ENCODE results near the gene PNMA1. TPM values are rescaled to one million over a fixed set of nuclear protein-coding genes. Genes with fewer than 3 reads are reported as not detected.
"Not testable (repeated sequence)": the region's sequence is repeated elsewhere in the genome, so short reads cannot be mapped to it uniquely, and the experiment has no call there.

PNMA1 gene
- total RNA-seq, 2 experiments from 2014 or later, result 27.1 to 36.6 TPM

DNA sequence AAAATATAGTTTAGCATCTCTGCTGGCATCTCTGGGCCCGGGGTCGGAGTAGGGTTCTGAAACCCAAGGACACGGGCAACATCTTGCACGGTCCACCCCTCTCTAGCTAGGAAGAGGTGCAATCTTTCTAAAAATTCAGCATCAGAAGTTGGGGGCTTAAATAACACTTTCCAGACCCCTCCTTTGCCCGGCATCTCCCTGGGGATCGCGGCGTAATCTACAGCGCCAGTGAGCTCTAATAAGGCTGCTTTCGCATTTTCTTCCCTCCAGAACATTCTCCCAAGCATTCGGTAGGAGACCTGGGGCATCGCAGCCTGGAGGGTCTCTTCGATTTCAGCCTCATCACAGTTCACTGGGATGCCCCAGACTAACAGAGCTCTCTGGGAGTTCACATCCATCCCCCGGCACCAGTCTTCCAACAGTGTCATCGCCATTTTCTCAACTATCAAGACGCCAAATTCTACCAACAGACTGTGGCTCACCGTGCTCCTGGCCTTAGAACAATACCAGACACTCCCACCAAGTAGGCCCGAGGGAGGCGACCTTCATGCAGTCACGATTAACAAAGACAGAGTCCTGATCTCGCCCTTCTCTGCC, 880 bp downstream of the PNMA1 start:
- DNase-seq, result no peak
- CTCF ChIA-PET, result interaction anchor here (1.1 to 4.1 kb wide), 9 partner anchors 14 to 143 kb away, joined by 3 to 20 read pairs (median 5); a partner anchor contains a TSS
- Mint-ChIP-seq H3K27ac (peak overlapping the region; percentile 95), H3K27me3 (no peaks in the 10 kb centered on the region), H3K4me3 (peak overlapping the region; percentile 96), H3K9me3 (ENCODE audit: low read depth) (no peaks in the 10 kb centered on the region), H3K36me3 (peaks cover 31% of the 10 kb centered on the region), H3K4me1 (peaks cover 19% of the 10 kb centered on the region)
- no peak for ATAC-seq

DNA sequence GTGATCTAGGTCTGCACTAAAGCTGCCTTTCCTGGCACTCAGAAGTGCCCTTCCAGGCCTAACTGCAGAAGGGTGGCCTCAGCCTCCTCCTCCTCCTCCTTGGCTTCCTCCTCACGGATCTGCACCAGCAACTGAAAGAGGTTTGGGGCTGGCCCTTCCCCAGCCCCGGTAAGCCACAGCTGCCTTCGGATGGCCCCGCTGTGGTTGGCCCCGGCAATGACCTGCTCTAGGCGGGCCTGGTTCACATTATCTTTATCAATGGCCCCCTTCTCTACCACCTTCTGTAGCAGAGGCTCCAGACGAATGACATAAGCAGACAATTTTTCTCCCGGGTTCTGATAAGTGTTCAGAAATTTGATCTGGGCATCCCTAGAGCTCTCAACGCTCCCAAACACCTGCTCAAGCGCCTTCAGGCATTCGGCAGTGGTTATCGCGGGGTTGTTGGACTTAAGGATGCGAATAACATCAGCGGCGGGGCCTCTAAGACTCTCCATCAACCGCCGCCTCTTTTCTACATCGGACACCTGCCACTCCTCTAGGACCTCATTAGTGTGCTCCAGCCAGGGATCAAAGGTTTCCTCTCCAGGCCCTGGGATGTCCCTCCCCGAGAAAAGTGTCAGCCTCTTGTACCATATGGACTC, 1.5 kb downstream of the PNMA1 start:
- no peaks in the 10 kb centered on the region for H3K27me3 Mint-ChIP-seq
- CTCF ChIA-PET, result interaction anchor here (1.1 to 4.1 kb wide), 12 partner anchors 8 to 142 kb away, joined by 3 to 20 read pairs (median 4); a partner anchor contains a TSS

DNA sequence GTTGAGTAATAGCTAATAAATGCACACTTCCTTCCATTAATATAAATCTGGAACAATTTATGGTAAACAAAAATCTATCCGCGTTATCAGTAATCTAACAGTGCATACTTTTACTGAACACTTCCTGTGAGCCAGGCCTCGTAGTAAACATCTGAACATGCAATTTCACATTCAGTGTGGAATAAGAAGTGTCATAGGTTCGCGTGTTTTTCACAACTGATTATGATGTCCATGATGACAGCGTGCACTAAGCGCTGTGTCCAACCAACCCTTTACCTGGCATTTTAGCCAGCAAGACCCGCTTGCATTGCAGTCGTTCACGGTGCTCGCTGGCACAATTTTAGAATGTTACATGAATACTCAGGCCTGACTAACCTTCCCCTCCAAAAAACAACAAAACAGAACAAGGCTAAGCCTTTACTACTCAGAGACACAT, 2.1 kb downstream of the PNMA1 start:
- DNase-seq (no peak), ATAC-seq (peak; percentile 5)
- Mint-ChIP-seq H3K9me3 (ENCODE audit: low read depth) (no peaks in the 10 kb centered on the region), H3K4me1 (peaks cover 19% of the 10 kb centered on the region), H3K4me3 (peak overlapping the region; percentile 96), H3K27me3 (no peaks in the 10 kb centered on the region), H3K27ac (peak overlapping the region; percentile 95), H3K36me3 (peaks cover 27% of the 10 kb centered on the region)
- CTCF ChIA-PET, result interaction anchor here (0.8 to 4.1 kb wide), 12 partner anchors 9 to 204 kb away, joined by 3 to 20 read pairs (median 3); no protein-coding TSS in a partner anchor

More for the DNA sequence above, 1.5 kb downstream of the PNMA1 start:
- peak overlapping the region; percentile 95 for H3K27ac Mint-ChIP-seq
- H3K9me3 Mint-ChIP-seq (ENCODE audit: low read depth), result no peaks in the 10 kb centered on the region
- peak overlapping the region; percentile 96 for H3K4me3 Mint-ChIP-seq
- H3K36me3 Mint-ChIP-seq, result peaks cover 27% of the 10 kb centered on the region
- ATAC-seq, result peak; percentile 21
- DNase-seq, result peak; percentile 68
- H3K4me1 Mint-ChIP-seq, result peaks cover 19% of the 10 kb centered on the region

DNA sequence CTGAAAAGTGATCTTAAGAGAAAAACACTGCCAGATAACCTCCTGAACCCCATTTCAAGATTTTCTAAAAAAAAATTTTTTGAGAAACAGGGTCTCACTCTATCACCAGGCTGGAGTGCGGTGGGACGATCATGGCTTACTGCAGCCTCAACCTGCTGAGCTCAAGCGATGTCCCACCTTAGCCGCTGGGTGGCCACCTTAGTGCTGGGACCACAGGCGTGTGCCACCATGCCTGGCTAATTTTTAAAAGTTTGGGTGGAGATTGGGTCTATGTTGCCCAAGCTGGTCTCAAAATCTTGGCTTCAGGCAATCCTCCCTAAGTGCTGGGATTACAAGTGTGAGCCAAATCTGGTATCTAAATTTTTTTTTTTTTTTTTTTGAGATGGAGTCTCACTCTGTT, 3.4 kb downstream of the PNMA1 start:
- CTCF ChIA-PET, result interaction anchor here (1.5 to 4.1 kb wide), 3 partner anchors 18 to 48 kb away, joined by 4 to 20 read pairs (median 6); no protein-coding TSS in a partner anchor
- H3K27me3 Mint-ChIP-seq, result no peaks in the 10 kb centered on the region
- peaks cover 21% of the 10 kb centered on the region for H3K4me1 Mint-ChIP-seq
- ATAC-seq, result no peak
- H3K36me3 Mint-ChIP-seq, result peaks cover 18% of the 10 kb centered on the region
- no peak for DNase-seq
- H3K9me3 Mint-ChIP-seq (ENCODE audit: low read depth), result no peaks in the 10 kb centered on the region
- H3K4me3 Mint-ChIP-seq, result no peak overlapping the region
- no peak overlapping the region for H3K27ac Mint-ChIP-seq

DNA sequence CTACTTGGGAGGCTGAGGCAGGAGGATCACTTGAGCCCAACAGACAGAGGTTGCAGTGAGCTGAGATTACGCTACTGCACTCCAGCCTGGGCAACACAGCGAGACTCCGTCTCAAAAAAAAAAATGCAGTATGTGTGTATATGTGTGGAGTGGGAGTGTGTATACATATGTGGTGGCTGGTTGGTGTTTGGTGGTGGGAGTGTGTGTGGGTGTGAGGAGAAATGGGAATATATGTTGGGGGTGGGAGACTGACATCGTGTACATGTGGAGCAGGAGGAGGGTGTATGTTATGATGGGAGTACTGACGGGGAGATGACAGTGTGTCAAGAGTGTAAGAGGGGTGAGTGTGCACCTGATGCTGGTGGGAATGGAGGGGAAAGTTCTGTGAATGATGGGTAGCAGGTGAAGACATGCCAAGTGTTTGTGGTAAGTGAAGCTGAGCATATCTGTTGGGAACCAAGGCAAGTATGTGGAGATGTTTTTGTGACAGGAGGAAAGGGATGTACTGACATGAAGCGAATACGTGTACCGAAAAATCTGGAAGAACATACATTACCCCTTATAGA, 4.2 kb downstream of the PNMA1 start:
- Mint-ChIP-seq H3K4me1 (peaks cover 21% of the 10 kb centered on the region), H3K4me3 (peak overlapping the region; percentile 1), H3K27ac (no peak overlapping the region), H3K9me3 (ENCODE audit: low read depth) (no peaks in the 10 kb centered on the region), H3K27me3 (no peaks in the 10 kb centered on the region), H3K36me3 (peaks cover 14% of the 10 kb centered on the region)
- CTCF ChIA-PET, result interaction anchor here (1.8 to 4.1 kb wide), 2 partner anchors 19 to 33 kb away, joined by 6 to 20 read pairs; no protein-coding TSS in a partner anchor
- no peak for DNase-seq
- ATAC-seq, result no peak

DNA sequence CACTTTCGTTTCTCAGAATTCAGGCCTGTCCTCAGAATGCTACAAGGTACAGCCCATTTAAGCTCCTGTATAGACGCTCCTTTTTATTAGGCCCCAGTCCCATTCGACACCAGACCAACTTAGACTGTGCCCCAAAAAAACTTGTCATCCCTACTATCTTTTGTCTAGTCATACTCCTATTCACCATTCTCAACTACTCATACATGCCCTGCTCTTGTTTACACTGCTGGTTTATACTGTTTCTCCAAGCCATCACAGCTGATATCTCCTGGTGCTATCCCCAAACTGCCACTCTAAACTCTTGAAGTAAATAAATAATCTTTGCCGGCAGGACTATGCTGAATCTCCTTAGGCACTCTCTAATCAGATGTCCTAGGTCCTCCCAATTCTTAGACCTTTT, 6.1 kb downstream of the PNMA1 start:
- H3K27ac Mint-ChIP-seq, result not testable (repeated sequence)

DNA sequence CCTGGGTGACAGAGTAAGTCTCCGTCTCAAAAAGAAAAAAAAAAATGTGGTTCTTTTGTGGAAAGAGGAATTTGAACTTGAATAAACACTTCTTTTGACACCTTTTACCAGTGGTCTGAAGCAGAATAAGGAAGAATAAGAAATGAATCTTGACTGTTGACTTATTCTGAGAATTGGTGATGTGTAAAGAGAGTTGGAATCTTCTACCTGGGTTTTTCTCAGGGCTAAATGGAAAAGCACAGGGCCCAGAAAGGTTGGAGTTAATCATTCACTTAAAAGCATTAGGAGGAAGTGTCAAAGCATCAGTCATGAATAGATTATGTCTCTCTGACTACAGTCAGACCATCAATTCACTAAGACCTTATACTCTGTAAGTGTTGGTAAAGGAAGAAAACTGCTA, 13.9 kb downstream of the PNMA1 start:
- CTCF ChIA-PET, result no interaction called here
- H3K27ac Mint-ChIP-seq, result no peak overlapping the region
- peaks cover 35% of the 10 kb centered on the region for H3K4me1 Mint-ChIP-seq
- ATAC-seq, result no peak
- H3K4me3 Mint-ChIP-seq, result no peak overlapping the region
- no peaks in the 10 kb centered on the region for H3K9me3 Mint-ChIP-seq (ENCODE audit: low read depth)
- peaks cover 5% of the 10 kb centered on the region for H3K36me3 Mint-ChIP-seq
- H3K27me3 Mint-ChIP-seq, result no peaks in the 10 kb centered on the region
- DNase-seq, result no peak

More for the DNA sequence above, 6.1 kb downstream of the PNMA1 start:
- H3K27me3 Mint-ChIP-seq; H3K4me3 Mint-ChIP-seq; ATAC-seq; CTCF ChIA-PET; DNase-seq; H3K9me3 Mint-ChIP-seq (ENCODE audit: low read depth): not testable (repeated sequence)
- Mint-ChIP-seq H3K36me3 (peaks cover 11% of the 10 kb centered on the region), H3K4me1 (peaks cover 15% of the 10 kb centered on the region)

DNA sequence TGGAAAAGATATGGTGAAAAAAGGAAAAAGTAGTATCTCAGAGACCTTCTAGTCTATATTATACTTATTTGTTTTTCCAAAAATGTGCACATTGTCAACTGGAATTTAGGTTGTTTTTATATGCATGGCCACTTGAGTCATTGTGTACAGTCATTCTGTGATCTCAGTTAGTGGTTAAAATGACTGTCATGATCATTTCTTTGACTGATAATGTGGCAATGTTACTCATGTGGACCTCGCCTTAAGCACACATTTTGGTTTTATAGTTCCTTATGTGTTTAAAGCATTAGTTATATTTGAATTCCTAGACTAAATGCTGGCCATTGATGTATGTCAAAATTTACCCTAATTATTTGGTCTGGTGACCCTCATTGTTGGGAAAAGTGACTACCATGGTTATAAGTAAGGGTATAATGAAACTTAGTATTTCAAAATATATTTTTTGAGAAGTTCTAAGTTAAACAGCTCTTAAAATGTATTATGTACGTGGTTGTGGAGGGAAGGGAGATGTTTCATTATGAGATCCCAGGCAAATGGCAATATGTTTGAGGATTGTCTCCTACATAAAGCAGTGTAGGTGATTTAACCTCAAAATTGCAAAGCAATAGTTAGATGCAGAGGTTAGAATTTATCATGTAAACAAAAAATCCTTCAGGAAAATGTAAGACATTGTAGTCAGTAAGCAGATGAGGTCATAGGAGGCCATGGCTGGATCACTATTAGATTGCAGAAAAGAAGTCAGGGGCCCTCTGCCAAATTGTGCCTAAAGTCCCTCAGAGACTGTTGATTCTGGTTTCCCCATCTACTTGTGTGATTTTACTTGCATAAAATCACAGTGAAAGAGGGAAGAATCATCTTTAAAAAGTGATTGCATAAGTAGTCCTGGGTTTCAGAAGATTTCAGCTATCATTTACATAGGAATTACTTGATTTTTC, 17.5 kb downstream of the PNMA1 start:
- Mint-ChIP-seq H3K27ac (peak overlapping the region; percentile 89), H3K36me3 (peaks cover 5% of the 10 kb centered on the region), H3K9me3 (ENCODE audit: low read depth) (no peaks in the 10 kb centered on the region), H3K4me1 (peaks cover 35% of the 10 kb centered on the region), H3K4me3 (peak overlapping the region; percentile 51), H3K27me3 (no peaks in the 10 kb centered on the region)
- DNase-seq (no peak), ATAC-seq (peak; percentile 96)
- CTCF ChIA-PET, result interaction anchor here (1.1 kb wide), 1 partner anchor 15 kb away, joined by 3 read pairs; no protein-coding TSS in a partner anchor

DNA sequence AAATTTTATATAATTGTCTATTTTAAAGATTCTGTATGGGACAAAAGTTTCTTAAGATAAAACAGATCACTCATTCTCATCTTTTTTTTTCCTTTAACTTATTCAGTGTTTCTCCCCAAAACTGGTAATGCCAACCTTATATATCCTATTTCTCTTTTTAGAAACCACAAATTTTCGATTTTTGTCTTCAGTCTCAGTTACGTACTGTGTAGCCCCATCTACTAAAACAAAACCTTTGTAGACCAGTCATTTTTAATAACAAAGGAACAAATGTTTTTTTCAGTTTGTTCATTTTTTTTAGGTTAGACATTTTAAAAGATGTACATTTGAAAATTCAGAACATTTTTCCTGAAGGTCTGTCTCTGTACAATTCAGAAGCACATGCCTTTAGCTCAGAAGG, 18.2 kb downstream of the PNMA1 start:
- CTCF ChIA-PET, result interaction anchor here (1.1 kb wide), 1 partner anchor 16 kb away, joined by 3 read pairs; no protein-coding TSS in a partner anchor
- DNase-seq (no peak), ATAC-seq (peak; percentile 46)
- H3K4me1 Mint-ChIP-seq, result peaks cover 32% of the 10 kb centered on the region
- H3K36me3 Mint-ChIP-seq, result peaks cover 5% of the 10 kb centered on the region
- H3K27me3 Mint-ChIP-seq, result no peaks in the 10 kb centered on the region
- H3K4me3 Mint-ChIP-seq, result peak overlapping the region; percentile 51
- peak overlapping the region; percentile 89 for H3K27ac Mint-ChIP-seq
- no peaks in the 10 kb centered on the region for H3K9me3 Mint-ChIP-seq (ENCODE audit: low read depth)

DNA sequence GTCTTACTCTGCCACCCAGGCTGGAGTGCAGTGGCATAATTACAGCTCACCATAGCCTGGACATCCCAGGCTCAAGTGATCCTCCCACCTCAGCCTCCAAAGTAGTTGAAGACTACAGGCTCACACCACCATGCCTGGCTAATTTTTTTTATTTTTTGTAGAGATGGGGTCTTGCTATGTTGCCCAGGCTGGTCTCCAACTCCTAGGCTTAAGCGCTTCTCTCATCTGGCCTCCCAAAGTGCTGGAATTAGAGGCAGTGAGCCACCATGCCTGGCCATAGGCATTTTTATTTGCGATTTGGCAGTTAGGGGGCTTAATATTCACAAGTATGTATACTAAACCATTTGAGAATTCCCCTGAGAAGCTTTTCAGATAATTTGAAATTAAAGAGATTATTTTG, 19.1 kb downstream of the PNMA1 start:
- Mint-ChIP-seq H3K9me3 (ENCODE audit: low read depth) (no peaks in the 10 kb centered on the region), H3K4me3 (no peak overlapping the region), H3K4me1 (peaks cover 25% of the 10 kb centered on the region), H3K27me3 (no peaks in the 10 kb centered on the region), H3K36me3 (peaks cover 5% of the 10 kb centered on the region), H3K27ac (no peak overlapping the region)
- CTCF ChIA-PET, result interaction anchor here (0.9 to 2.4 kb wide), 4 partner anchors 9 to 130 kb away, joined by 3 to 7 read pairs (median 4); no protein-coding TSS in a partner anchor
- no peak for ATAC-seq
- no peak for DNase-seq

DNA sequence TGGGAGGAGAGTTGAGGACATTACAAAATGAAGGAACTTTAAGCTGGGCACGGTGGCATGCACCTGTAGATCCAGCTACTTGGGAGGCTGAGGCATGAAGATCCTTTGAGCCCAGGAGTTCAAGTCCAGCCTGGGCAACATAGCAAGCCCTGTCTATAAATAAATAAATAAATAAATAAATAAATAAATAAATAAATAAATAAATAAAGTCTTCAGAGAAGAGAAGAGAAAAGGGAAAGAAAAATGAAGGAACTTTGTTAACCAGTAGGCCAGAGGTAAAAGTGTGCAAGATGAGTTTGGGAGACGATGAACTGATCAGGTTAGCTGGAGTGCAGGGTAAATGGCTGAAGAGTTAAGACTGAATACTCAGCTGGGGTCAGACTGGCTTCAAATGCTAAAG, 20.1 kb downstream of the PNMA1 start:
- ATAC-seq, result no peak
- H3K27ac Mint-ChIP-seq, result no peak overlapping the region
- no peak overlapping the region for H3K4me3 Mint-ChIP-seq
- no peaks in the 10 kb centered on the region for H3K9me3 Mint-ChIP-seq (ENCODE audit: low read depth)
- DNase-seq, result no peak
- H3K36me3 Mint-ChIP-seq, result peaks cover 5% of the 10 kb centered on the region
- H3K4me1 Mint-ChIP-seq, result peaks cover 25% of the 10 kb centered on the region
- no peaks in the 10 kb centered on the region for H3K27me3 Mint-ChIP-seq
- CTCF ChIA-PET, result interaction anchor here (1.2 to 2.4 kb wide), 2 partner anchors 18 to 131 kb away, joined by 4 to 7 read pairs; no protein-coding TSS in a partner anchor

DNA sequence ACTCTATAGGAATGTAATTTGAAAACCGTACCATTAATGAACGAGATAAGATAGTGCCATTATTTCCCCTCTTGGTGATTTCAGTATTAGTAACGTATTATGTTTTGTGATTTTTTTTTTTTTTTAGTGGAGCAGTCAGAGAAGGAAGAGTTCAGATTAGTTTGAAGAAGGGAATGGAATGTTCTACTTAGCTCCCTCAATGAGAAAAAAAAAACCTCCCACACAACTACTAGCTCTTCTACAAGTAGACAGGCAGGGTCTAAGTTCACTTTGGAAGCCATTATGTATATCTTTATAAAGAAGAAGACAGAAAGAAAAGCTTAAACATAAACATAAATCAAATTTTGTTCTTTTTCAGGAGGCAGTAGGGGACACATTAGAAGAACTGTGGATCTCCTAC, 27.3 kb downstream of the PNMA1 start:
- H3K9me3 Mint-ChIP-seq (ENCODE audit: low read depth), result no peaks in the 10 kb centered on the region
- H3K36me3 Mint-ChIP-seq, result peaks cover 1% of the 10 kb centered on the region
- H3K27ac Mint-ChIP-seq, result peak overlapping the region; percentile 25
- no peak overlapping the region for H3K4me3 Mint-ChIP-seq
- no peak for DNase-seq
- CTCF ChIA-PET, result interaction anchor here (0.7 to 1.4 kb wide), 4 partner anchors 9 to 178 kb away, joined by 3 to 4 read pairs (median 3); no protein-coding TSS in a partner anchor
- ATAC-seq, result no peak
- H3K27me3 Mint-ChIP-seq, result no peaks in the 10 kb centered on the region
- H3K4me1 Mint-ChIP-seq, result no peaks in the 10 kb centered on the region
